GM18873 (cell line): Measurements from ENCODE around the gene ENTHD1.

ENCODE experiments used
- ATAC-seq: cut with Tn5 transposase; IDR thresholded peaks from one replicate; pipeline ENCODE4 v1.9.1; 2021; ENCODE audit warnings: mild to moderate bottlenecking, moderate library complexity, moderate number of reproducible peaks; ENCODE audit not compliant: unreplicated experiment, low FRiP score

ENTHD1 gene

GRCh38 chr22:39800790-39801520 is 92.6 kb downstream of the ENTHD1 start:
- no peak for ATAC-seq

- no peak for ATAC-seq
These were observed 95.9 kb downstream of the ENTHD1 start for GRCh38 chr22:39797528-39798147.

GRCh38 chr22:39789788-39790187 is 103.8 kb downstream of the ENTHD1 start:
- ATAC-seq = no peak

GRCh38 chr22:39785232-39785631 is 108.3 kb downstream of the ENTHD1 start:
- ATAC-seq = no peak

- ATAC-seq = no peak
These were observed 115.7 kb downstream of the ENTHD1 start for GRCh38 chr22:39777716-39778454.

- ATAC-seq = no peak
These were observed 117.1 kb downstream of the ENTHD1 start for GRCh38 chr22:39776295-39777009.

GRCh38 chr22:39773976-39774539 is 119.5 kb downstream of the ENTHD1 start:
- ATAC-seq = no peak

GRCh38 chr22:39773503-39773902 is 120.1 kb downstream of the ENTHD1 start:
- no peak for ATAC-seq

- ATAC-seq = no peak
These were observed 122.1 kb downstream of the ENTHD1 start for GRCh38 chr22:39771486-39771885.

GRCh38 chr22:39765661-39766060 is 127.9 kb downstream of the ENTHD1 start:
- ATAC-seq = no peak

GRCh38 chr22:39765046-39765445 is 128.5 kb downstream of the ENTHD1 start:
- no peak for ATAC-seq

GRCh38 chr22:39763276-39763675 is 130.3 kb downstream of the ENTHD1 start:
- ATAC-seq = no peak

- ATAC-seq = no peak
These were observed 142.8 kb downstream of the ENTHD1 start for GRCh38 chr22:39750759-39751158.

GRCh38 chr22:39748877-39749276 is 144.7 kb downstream of the ENTHD1 start:
- ATAC-seq = no peak

- no peak for ATAC-seq
These were observed 146.8 kb downstream of the ENTHD1 start for GRCh38 chr22:39746600-39747262.

- no peak for ATAC-seq
These were observed 147.8 kb downstream of the ENTHD1 start for GRCh38 chr22:39745789-39746188.

GRCh38 chr22:39744353-39744752 is 149.2 kb downstream of the ENTHD1 start:
- ATAC-seq = no peak

- no peak for ATAC-seq
These were observed 149.6 kb downstream of the ENTHD1 start for GRCh38 chr22:39743935-39744334.

- no peak for ATAC-seq
These were observed 154.1 kb downstream of the ENTHD1 start for GRCh38 chr22:39739338-39740027.
